Activated naive CD8-positive, alpha-beta T cell (primary cell): ENCODE measurements around the gene OPRD1.
"Not testable (repeated sequence)": the region's sequence is repeated elsewhere in the genome, so short reads cannot be mapped to it uniquely, and the experiment has no call there.

ENCODE experiments used
- H3K27ac Mint-ChIP-seq: one replicate; pipeline ENCODE4 v1.8.0; 2021; ENCODE audit warnings: mixed read lengths
- H3K27me3 Mint-ChIP-seq: one replicate; pipeline ENCODE4 v1.8.0; 2021; ENCODE audit warnings: mixed read lengths
- H3K36me3 Mint-ChIP-seq: one replicate; pipeline ENCODE4 v1.8.0; 2021; ENCODE audit warnings: mixed read lengths
- H3K4me1 Mint-ChIP-seq: one replicate; pipeline ENCODE4 v1.8.0; 2021; ENCODE audit warnings: low read depth, mixed read lengths
- H3K4me3 Mint-ChIP-seq: one replicate; pipeline ENCODE4 v1.8.0; 2021; ENCODE audit warnings: mild to moderate bottlenecking, mixed read lengths
- H3K9me3 Mint-ChIP-seq: one replicate; pipeline ENCODE4 v1.8.0; 2021; ENCODE audit warnings: low read depth, mixed read lengths

OPRD1 gene

GRCh38 chr1:28811766-28812668 is at the start of gene OPRD1:
Gene OPRD1 (plus strand): TSS chr1:28812170. CDS start chr1:28812384, 214 bp downstream.
- Mint-ChIP-seq H3K9me3 (no peaks in the 10 kb centered on the region), H3K4me3 (no peak within 1 kb of the TSS), H3K4me1 (peaks cover 5% of the 10 kb centered on the region), H3K36me3 (no peaks in the 10 kb centered on the region), H3K27me3 (peaks cover 39% of the 10 kb centered on the region), H3K27ac (no peak within 1 kb of the TSS)

DNA sequence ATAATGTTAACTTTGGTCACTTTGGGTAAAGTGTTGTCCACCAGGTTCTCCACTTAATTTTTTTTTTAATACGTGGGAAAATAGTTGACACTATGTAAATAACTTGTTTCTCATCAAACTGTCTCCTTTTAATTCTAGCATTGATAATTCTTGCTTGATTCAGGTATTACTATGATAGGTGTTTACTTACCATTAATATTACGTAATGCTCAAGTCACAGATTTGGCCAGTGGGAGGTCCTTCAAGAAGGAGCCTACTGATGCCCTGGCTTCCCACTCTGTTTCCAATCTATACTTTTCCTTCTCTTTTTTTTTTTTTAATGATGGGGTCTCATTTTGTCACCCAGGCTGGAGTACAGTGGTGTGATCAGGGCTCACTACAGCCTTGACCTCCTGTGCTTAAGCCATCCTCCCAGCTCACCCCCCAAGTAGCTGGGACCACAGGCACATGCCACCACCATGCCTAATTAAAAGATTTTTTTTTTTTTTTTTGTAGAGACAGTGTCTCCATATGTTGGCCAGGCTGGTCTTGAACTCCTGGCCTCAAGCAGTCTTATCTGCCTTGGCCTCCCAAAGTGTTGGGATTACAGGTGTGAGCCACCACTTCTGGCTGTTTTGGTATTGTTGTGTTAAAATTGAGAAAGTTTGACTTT is 45.3 kb upstream of the OPRD1 start:
- peak overlapping the region; percentile 58 for H3K27ac Mint-ChIP-seq
- H3K9me3 Mint-ChIP-seq: no peaks in the 10 kb centered on the region
- H3K4me3 Mint-ChIP-seq: no peak overlapping the region
- peaks cover 2% of the 10 kb centered on the region for H3K36me3 Mint-ChIP-seq
- peaks cover 18% of the 10 kb centered on the region for H3K4me1 Mint-ChIP-seq
- no peaks in the 10 kb centered on the region for H3K27me3 Mint-ChIP-seq

DNA sequence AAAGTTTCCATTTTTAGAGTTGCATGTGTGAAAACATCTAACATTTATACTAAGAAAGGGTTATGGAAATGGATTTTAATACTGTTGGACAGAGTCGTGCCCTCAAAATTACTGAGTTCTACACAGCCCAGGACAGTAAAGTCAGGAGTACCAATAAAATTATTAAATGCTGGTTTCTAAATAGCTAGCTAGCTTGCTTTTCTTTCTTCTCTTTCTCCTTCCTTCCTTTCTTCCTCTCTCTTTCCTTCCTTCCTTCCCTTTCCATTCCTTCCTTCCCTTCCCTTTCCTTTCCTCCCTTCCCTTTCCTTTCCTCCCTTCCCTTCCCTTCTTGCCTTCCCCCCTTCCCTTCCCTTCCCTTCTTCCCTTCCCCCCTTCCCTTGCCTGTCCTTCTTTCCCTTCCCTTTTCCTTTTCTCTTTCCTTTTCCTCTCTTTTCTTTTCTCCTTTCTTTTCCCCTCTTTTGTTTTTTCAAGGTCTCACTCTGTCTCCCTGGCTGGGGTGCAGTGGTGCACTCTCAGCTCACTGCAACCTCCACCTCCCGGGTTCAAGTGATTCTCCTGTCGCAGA is 41.3 kb upstream of the OPRD1 start:
- Mint-ChIP-seq H3K36me3 (peaks cover 2% of the 10 kb centered on the region), H3K27ac (no peak overlapping the region), H3K9me3 (no peaks in the 10 kb centered on the region), H3K4me1 (peaks cover 12% of the 10 kb centered on the region), H3K27me3 (no peaks in the 10 kb centered on the region), H3K4me3 (no peak overlapping the region)

- H3K4me3 Mint-ChIP-seq, H3K4me1 Mint-ChIP-seq, H3K36me3 Mint-ChIP-seq, H3K9me3 Mint-ChIP-seq, H3K27me3 Mint-ChIP-seq: not testable (repeated sequence)
- peak overlapping the region; percentile 23 for H3K27ac Mint-ChIP-seq
These were observed 40.0 kb upstream of the OPRD1 start for GRCh38 chr1:28771921-28772320.

GRCh38 chr1:28773105-28773504 is 38.9 kb upstream of the OPRD1 start:
- Mint-ChIP-seq H3K27ac (no peak overlapping the region), H3K4me3 (no peak overlapping the region), H3K4me1 (peaks cover 6% of the 10 kb centered on the region), H3K36me3 (peaks cover 2% of the 10 kb centered on the region), H3K27me3 (no peaks in the 10 kb centered on the region), H3K9me3 (no peaks in the 10 kb centered on the region)

DNA sequence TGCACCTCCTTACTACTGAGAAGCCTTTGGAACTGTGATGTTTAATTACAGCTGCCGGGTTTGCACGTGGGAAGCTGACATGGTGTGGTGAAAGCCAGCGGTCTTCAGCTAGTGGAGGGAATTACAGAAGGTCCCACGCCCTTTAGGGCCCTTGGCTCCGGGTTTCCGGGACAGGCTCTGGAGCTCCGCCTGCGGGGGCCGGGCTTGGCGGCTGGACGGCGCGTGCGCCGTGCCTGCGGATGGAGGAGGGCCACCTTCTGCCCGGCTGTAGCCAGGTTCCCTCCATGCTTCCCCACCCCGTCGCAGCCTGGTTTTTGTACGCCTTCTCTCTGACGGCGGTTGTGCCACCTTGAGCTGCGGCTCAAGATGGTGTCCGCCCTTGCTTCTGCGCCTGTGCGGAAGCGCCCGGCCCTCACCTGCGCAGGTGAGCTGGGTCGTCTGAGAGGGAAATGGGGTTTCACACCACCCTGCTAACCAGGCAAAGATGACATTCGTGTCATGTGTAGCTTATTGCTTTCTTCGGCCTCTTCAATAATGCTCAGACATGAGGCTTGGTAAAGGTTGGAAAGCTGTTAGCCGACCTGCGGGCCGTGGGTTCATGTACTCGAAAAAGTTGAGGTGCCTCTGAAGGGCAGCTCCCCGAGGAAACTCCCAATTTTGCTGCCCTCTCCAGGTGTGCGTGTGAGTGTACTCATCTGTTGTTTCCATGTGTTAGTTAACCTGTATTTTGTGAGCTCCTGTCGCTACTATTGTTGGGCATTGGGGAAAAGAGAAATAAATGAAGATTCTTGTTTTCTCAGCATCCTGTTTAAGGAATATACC is 36.6 kb upstream of the OPRD1 start:
- H3K4me1 Mint-ChIP-seq: peaks cover 6% of the 10 kb centered on the region

GRCh38 chr1:28776341-28776740 is 35.6 kb upstream of the OPRD1 start:
- H3K27ac Mint-ChIP-seq: no peak overlapping the region
- no peak overlapping the region for H3K4me3 Mint-ChIP-seq

More for the DNA sequence above, 36.6 kb upstream of the OPRD1 start:
- no peaks in the 10 kb centered on the region for H3K27me3 Mint-ChIP-seq
- H3K9me3 Mint-ChIP-seq: no peaks in the 10 kb centered on the region
- no peaks in the 10 kb centered on the region for H3K36me3 Mint-ChIP-seq
- H3K27ac Mint-ChIP-seq: peak overlapping the region; percentile 70
- H3K4me3 Mint-ChIP-seq: peak overlapping the region; percentile 76

GRCh38 chr1:28778021-28778420 is 33.9 kb upstream of the OPRD1 start:
- no peaks in the 10 kb centered on the region for H3K36me3 Mint-ChIP-seq
- H3K4me3 Mint-ChIP-seq: no peak overlapping the region
- peaks cover 6% of the 10 kb centered on the region for H3K4me1 Mint-ChIP-seq
- H3K27me3 Mint-ChIP-seq: no peaks in the 10 kb centered on the region
- H3K27ac Mint-ChIP-seq: no peak overlapping the region
- no peaks in the 10 kb centered on the region for H3K9me3 Mint-ChIP-seq

More at GRCh38 chr1:28776341-28776740, 35.6 kb upstream of the OPRD1 start:
- no peaks in the 10 kb centered on the region for H3K36me3 Mint-ChIP-seq
- no peaks in the 10 kb centered on the region for H3K9me3 Mint-ChIP-seq
- H3K27me3 Mint-ChIP-seq: no peaks in the 10 kb centered on the region
- H3K4me1 Mint-ChIP-seq: peaks cover 6% of the 10 kb centered on the region

GRCh38 chr1:28779751-28780408 is 32.1 kb upstream of the OPRD1 start:
- peaks cover 4% of the 10 kb centered on the region for H3K4me1 Mint-ChIP-seq
- no peak overlapping the region for H3K4me3 Mint-ChIP-seq
- H3K27ac Mint-ChIP-seq: no peak overlapping the region
- H3K27me3 Mint-ChIP-seq: no peaks in the 10 kb centered on the region
- H3K36me3 Mint-ChIP-seq: no peaks in the 10 kb centered on the region
- no peaks in the 10 kb centered on the region for H3K9me3 Mint-ChIP-seq

GRCh38 chr1:28781305-28781704 is 30.7 kb upstream of the OPRD1 start:
- H3K4me1 Mint-ChIP-seq: peaks cover 6% of the 10 kb centered on the region
- no peak overlapping the region for H3K27ac Mint-ChIP-seq
- H3K27me3 Mint-ChIP-seq: no peaks in the 10 kb centered on the region
- H3K36me3 Mint-ChIP-seq: no peaks in the 10 kb centered on the region
- no peaks in the 10 kb centered on the region for H3K9me3 Mint-ChIP-seq
- H3K4me3 Mint-ChIP-seq: no peak overlapping the region

DNA sequence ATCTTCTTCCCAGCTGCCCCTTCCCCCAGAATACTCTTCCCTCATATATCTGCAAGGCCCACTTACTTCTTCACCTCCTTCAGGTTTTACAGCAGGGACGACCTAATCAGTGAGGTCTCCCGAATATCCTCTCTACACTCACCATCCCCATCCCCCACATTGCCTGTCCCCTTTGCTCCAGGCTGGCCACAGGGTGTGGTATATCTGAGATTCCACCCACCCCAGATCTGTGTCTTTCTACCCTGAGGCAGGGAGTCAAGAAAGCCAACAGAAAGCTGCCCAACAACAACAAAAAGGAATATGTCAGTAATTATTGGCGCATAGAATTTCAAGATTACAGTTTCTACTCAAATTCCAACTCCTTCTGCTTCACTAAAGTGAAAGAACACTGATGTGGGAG is 30.0 kb upstream of the OPRD1 start:
- H3K4me3 Mint-ChIP-seq: no peak overlapping the region
- no peaks in the 10 kb centered on the region for H3K9me3 Mint-ChIP-seq
- H3K4me1 Mint-ChIP-seq: peaks cover 6% of the 10 kb centered on the region
- H3K27ac Mint-ChIP-seq: no peak overlapping the region
- H3K27me3 Mint-ChIP-seq: no peaks in the 10 kb centered on the region
- H3K36me3 Mint-ChIP-seq: no peaks in the 10 kb centered on the region

DNA sequence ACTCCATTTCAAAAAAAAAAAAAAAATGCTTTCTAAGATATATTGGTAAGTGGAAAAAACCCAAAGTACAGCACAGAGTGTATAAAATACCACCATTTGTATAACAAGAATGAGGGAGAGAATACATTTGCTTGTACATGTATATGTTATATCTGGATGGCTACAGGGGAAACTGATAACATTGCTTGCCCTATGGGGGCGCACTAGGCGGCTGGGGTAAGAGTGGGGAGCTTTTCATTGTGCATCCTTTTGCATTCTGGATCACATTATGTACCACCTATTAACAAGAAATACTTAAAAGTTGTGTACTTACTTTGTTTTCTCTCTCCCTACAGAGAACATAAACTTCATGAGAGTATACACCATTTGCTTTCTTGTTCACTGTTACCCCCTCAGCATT is 28.6 kb upstream of the OPRD1 start:
- Mint-ChIP-seq H3K4me1 (peaks cover 6% of the 10 kb centered on the region), H3K4me3 (no peak overlapping the region), H3K36me3 (no peaks in the 10 kb centered on the region), H3K27ac (no peak overlapping the region), H3K9me3 (no peaks in the 10 kb centered on the region), H3K27me3 (no peaks in the 10 kb centered on the region)

DNA sequence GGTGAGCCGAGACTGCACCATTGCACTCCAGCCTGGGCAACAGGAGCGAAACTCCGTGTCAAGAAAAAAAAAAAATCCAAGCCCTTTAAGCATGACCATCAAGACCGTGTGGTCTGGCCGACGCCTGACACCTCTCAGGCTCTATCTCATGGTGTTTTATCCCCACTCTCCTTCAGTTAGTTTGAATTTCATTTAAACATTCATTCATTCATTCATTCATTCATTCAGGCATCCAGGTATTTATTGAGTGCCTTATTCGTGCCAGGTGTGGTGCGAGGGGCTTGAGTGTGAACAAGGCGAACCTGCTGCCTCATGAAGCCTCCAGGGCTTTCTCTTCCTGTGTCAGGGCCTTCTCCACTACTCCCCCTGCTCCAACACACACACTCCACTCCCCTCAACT is 22.6 kb upstream of the OPRD1 start:
- Mint-ChIP-seq H3K27me3 (no peaks in the 10 kb centered on the region), H3K36me3 (no peaks in the 10 kb centered on the region), H3K4me1 (peaks cover 6% of the 10 kb centered on the region), H3K4me3 (no peak overlapping the region), H3K9me3 (no peaks in the 10 kb centered on the region), H3K27ac (no peak overlapping the region)

DNA sequence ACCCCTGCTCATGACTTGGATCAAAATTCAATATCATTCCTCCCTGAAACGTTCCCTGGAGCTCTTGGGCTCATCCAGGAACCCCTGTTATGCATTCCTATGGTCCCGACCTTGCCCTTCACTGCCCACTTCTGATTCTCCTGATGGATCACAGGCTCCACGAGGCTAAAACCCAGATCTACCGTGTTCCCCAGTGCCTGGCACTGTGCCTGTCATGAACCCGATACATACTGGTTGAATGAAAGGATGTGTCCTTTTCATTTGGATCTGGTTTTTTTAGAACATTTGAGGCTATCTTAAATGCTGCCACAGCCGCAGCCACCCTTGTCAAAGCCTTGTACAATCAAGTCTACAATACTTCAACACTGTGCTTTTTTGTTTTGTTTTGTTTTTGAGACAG is 22.2 kb upstream of the OPRD1 start:
- peaks cover 6% of the 10 kb centered on the region for H3K4me1 Mint-ChIP-seq
- H3K9me3 Mint-ChIP-seq: no peaks in the 10 kb centered on the region
- no peaks in the 10 kb centered on the region for H3K27me3 Mint-ChIP-seq
- no peaks in the 10 kb centered on the region for H3K36me3 Mint-ChIP-seq
- H3K4me3 Mint-ChIP-seq: no peak overlapping the region
- H3K27ac Mint-ChIP-seq: no peak overlapping the region
